ENCODE data around the gene MCC. TPM values are rescaled to one million over a fixed set of nuclear protein-coding genes. Genes with fewer than 3 reads are reported as not detected.

MCC gene
- total RNA-seq, 1 experiment from 2014 or later = 7.6 TPM

DNA sequence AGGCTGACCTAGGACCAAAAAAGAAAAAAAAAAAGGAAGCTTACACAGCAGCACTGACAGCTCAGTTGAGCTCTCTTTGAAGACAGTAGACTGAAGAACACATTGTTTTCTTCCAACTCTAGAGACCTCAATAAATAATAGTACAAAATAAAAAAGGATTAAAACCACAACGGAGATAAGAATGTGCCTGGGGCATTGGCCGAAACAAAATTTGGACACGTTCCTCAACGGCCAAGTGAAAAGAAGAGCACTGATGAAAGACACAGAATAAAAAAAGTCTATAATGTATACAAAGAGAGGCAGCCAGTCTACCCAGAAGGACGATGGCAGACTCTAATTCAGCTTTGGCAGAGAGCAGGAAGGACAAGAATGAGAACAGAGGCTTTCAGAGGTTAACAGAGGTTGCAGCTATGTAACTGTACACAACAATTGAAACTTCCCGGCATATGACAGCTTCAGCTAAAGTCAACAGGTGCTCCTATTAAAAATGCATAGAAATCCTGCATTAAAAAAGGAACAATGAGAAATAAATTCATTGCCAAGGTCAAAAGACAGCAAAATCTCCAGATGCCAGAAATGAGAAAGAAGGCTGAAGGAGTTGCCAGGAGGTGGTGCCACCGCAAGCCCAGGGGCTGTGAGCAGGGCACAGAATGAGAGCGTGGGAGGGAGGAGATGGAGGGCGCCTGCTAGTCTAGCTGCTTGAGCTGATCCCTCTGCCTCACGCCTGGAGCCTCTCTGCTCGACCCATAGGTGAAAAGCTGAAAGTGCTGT is 397.7 kb downstream of the MCC start:
- H3K4me1 Mint-ChIP-seq = 0 out of 4 replicates have a peak, but pooled peaks cover 2 to 3% of the 10 kb centered on the region in 2 experiments
- Histone ChIP-seq H2BK120ac (ENCODE audit: low read depth, low read length, poor library complexity, severe bottlenecking) (no peak overlapping the region), H3K14ac (ENCODE audit: insufficient read depth, low read length) (no peak overlapping the region; the same call in 1 of the 2 replicates), H4K20me1 (ENCODE audit: control insufficient read depth, insufficient read depth, insufficient read length) (no peaks in the 10 kb centered on the region), H3K9me3 (ENCODE audit: control insufficient read depth, low read depth, low read length) (no peaks in the 10 kb centered on the region), H2BK5ac (ENCODE audit: insufficient read length, low read length) (no peak overlapping the region), H3K79me2 (ENCODE audit: insufficient read depth, low read length) (no peaks in the 10 kb centered on the region), H4K8ac (replicated peaks; ENCODE audit: insufficient read length, low read depth, low read length) (no peak overlapping the region), H2BK20ac (ENCODE audit: low read depth, low read length, poor library complexity, severe bottlenecking) (no peak overlapping the region), H3K9ac (ENCODE audit: extremely low read depth, insufficient read length, low read length) (no peak overlapping the region), H3K56ac (ENCODE audit: insufficient read length, low read depth, low read length) (no peak overlapping the region), H3K4me2 (ENCODE audit: insufficient read depth, insufficient read length, low read length) (no peak overlapping the region), H2BK12ac (ENCODE audit: insufficient read length, low read depth, low read length) (no peak overlapping the region), H3K4me1 (ENCODE audit: insufficient read depth, low read length) (peaks cover 2% of the 10 kb centered on the region; the same call in 1 of the 2 replicates), H2BK15ac (ENCODE audit: low read depth, low read length) (no peak overlapping the region), H3K4ac (ENCODE audit: low read depth, low read length) (no peak overlapping the region), H3T11ph (ENCODE audit: low read length) (no peak overlapping the region), H4K5ac (ENCODE audit: insufficient read length, low read depth, low read length) (no peak overlapping the region), H3K27ac (ENCODE audit: insufficient read length, low read depth, low read length) (no peak overlapping the region), H2AK5ac (ENCODE audit: insufficient read length, low read length) (no peak overlapping the region), H3K27me3 (ENCODE audit: insufficient read depth, low read length) (no peaks in the 10 kb centered on the region), H3K23me2 (ENCODE audit: insufficient read length, low read depth, low read length, poor library complexity, severe bottlenecking) (no peaks in the 10 kb centered on the region), H2AFZ (ENCODE audit: low read length) (no peak overlapping the region), H3K18ac (ENCODE audit: insufficient read length, low read depth, low read length) (no peak overlapping the region), H3K79me1 (ENCODE audit: insufficient read depth, low read depth, low read length, poor library complexity, severe bottlenecking) (no peaks in the 10 kb centered on the region), H3K23ac (ENCODE audit: insufficient read length, low read depth, low read length) (no peak overlapping the region), H4K91ac (ENCODE audit: insufficient read length, low read depth, low read length) (no peak overlapping the region)
- no peak for TF ChIP-seq CTCF (conservative IDR thresholded peaks at IDR 0.05)
- no peaks in the 10 kb centered on the region for H3K9me3 Mint-ChIP-seq
- no CpG with 5 or more reads among the region's 11 CpGs for WGBS (ENCODE audit: extremely low coverage, insufficient read length, low lambda C conversion rate)
- H3K36me3 Mint-ChIP-seq (ENCODE audit: insufficient read depth in 1 of 3, low read depth in 3 of 3) = peaks cover 0 to 4% (median 0%) of the 10 kb centered on the region in 3 experiments; a peak in 2 of 7 replicates
- no peak overlapping the region for H3K4me3 Mint-ChIP-seq
- no peak overlapping the region for H3K27ac Mint-ChIP-seq
- H3K27me3 Mint-ChIP-seq (ENCODE audit: low read depth) = peaks cover 1% of the 10 kb centered on the region; the same call in 1 of the 2 replicates
- no peak for DNase-seq

Data from H9 (cell line).